AG04449 (cell line): ENCODE results near the gene EXOC1L.

Source experiments
- CTCF ChIA-PET: fragments of 350-600 bp; formaldehyde crosslinking; extraction: SDS; loops from one replicate; lab custom pipeline; 2021; ENCODE audit warnings: antibody characterized with exemption; lab: Yijun Ruan, JAX
- POLR2A ChIA-PET: fragments of 400-600, 350-600 bp; formaldehyde crosslinking; extraction: SDS; loops from one replicate; lab custom pipeline; 2020; ENCODE audit warnings: antibody characterized with exemption, inconsistent platforms; lab: Yijun Ruan, JAX
- DNase-seq: peaks from one replicate; pipeline ENCODE4 v3.0.0-alpha.2; 2010; ENCODE audit warnings: low read depth, low spot score
- H3K4me3 ChIP-seq: 2 replicates; pipeline ENCODE4 v1.5.1; 2011; ENCODE audit warnings: low read depth, mild to moderate bottlenecking, control low read depth, low read length
- CTCF ChIP-seq: IDR thresholded peaks from one replicate; pipeline ENCODE4 v1.5.1; 2011; ENCODE audit warnings: mild to moderate bottlenecking, moderate library complexity, low read length, control low read depth, inconsistent platforms; ENCODE audit not compliant: insufficient read depth; ENCODE audit errors: missing control alignments

The EXOC1L gene

DNA sequence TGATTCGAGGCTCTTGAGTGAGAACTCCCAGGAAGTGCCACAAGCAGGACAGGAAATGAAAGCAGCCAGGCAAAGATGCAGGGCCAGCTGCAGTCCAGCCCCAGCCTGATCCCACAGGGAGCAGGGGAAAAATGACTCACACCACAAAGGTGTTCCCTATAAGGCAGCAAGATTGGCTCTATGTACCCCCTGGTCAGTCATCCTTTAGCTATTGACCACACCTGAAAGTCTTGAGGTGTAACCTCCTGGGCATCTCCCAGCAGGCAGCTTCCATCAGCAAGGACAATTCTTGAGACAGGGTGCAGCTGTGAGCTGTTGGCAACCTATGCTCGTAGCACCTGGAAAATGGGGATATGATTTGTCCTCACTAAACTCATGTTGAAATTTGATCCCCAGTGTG is 27.9 kb upstream of the EXOC1L start:
- no peak for DNase-seq
- POLR2A ChIA-PET, result no interaction called here
- CTCF ChIA-PET, result no interaction called here
- H3K4me3 ChIP-seq, result no peak overlapping the region
- TF ChIP-seq CTCF, result no peak

- H3K4me3 ChIP-seq, result peak overlapping the region; percentile 6; the same call in 1 of the 2 replicates
- POLR2A ChIA-PET, result no interaction called here
- no peak for DNase-seq
- CTCF ChIA-PET, result no interaction called here
- no peak for TF ChIP-seq CTCF
Observed at GRCh38 chr4:55793479-55793878, 26.1 kb upstream of the EXOC1L start.

- no peak for TF ChIP-seq CTCF
- CTCF ChIA-PET, result no interaction called here
- DNase-seq, result no peak
Observed at GRCh38 chr4:55794053-55794452, 25.5 kb upstream of the EXOC1L start.

GRCh38 chr4:55795341-55795740 is 24.2 kb upstream of the EXOC1L start:
- no peak for DNase-seq
- no peak overlapping the region for H3K4me3 ChIP-seq
- ChIA-PET CTCF (no interaction called here), POLR2A (no interaction called here)
- no peak for TF ChIP-seq CTCF

More at GRCh38 chr4:55794053-55794452, 25.5 kb upstream of the EXOC1L start:
- H3K4me3 ChIP-seq, result no peak overlapping the region
- POLR2A ChIA-PET, result no interaction called here

- DNase-seq, result no peak
- TF ChIP-seq CTCF, result no peak
- H3K4me3 ChIP-seq, result no peak overlapping the region
- ChIA-PET CTCF (no interaction called here), POLR2A (no interaction called here)
Observed at GRCh38 chr4:55801498-55801897, 18.1 kb upstream of the EXOC1L start.

GRCh38 chr4:55807556-55807955 is 12.0 kb upstream of the EXOC1L start:
- H3K4me3 ChIP-seq, result no peak overlapping the region
- ChIA-PET POLR2A (no interaction called here), CTCF (interaction anchor here (0.9 kb wide), 1 partner anchor 9 kb away, joined by 3 read pairs; no protein-coding TSS in a partner anchor)

More at GRCh38 chr4:55807556-55807955, 12.0 kb upstream of the EXOC1L start:
- TF ChIP-seq CTCF, result no peak
- no peak for DNase-seq
